ENCODE measurements around the gene NELFCD.

NELFCD gene

GRCh38 chr20:58994390-58995159, 13.5 kb downstream of the NELFCD start:
- no peak for DNase-seq (ENCODE audit: low read depth)

GRCh38 chr20:58995461-58996225, 14.6 kb downstream of the NELFCD start:
- DNase-seq (ENCODE audit: low read depth), result peak; percentile 17

GRCh38 chr20:58996226-58996611, 15.2 kb downstream of the NELFCD start:
- DNase-seq (ENCODE audit: low read depth), result no peak

DNA sequence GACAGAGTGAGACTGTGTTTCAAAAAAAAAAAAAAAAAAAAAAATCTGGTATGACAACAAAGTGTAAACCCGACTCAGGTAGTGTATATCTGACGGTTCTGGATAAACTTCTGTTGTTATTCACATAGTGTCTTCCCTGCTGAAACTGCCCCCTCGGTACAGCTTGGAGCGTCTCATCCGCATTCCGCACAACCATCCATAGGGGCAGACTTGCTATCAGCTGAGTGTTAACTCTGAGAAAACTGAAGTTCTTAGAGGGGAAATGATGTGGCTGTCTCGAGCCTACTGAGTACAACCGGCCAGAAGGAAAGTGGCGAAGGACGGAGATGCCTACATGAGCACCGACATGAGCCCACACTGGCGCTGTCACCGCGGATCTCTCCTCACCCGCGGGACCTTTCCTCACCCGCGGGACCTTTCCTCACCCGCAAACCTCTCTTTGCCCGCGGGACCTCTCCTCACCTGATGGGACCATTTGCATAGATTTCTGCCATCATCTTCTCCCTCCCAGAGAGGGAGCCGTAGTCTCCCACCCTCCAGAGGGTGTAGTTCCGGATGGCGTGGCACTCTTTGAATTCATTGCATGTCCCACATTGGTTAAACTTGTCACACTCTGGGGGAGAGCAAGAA, 16.2 kb downstream of the NELFCD start:
- no peak for DNase-seq (ENCODE audit: low read depth)

DNA sequence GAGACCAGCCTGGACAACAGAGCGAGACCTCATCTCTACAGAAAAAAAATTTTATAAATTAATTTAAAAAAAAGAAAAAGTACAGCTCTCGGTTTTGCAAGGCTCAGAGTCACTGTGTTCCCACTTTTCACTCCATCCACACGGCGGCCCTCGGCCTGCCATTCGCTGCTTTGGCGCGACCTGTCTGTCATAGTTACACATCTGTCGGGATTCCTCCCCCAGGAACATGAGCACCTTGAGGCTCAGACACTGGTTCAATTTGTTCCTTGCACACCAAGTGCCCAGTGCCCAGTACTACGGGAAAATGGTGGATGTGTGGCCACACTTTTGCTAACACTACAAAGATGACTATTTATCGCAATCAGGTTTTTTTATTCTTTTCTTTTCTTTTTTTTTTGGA, 17.6 kb downstream of the NELFCD start:
- no peak for DNase-seq (ENCODE audit: low read depth)

DNA sequence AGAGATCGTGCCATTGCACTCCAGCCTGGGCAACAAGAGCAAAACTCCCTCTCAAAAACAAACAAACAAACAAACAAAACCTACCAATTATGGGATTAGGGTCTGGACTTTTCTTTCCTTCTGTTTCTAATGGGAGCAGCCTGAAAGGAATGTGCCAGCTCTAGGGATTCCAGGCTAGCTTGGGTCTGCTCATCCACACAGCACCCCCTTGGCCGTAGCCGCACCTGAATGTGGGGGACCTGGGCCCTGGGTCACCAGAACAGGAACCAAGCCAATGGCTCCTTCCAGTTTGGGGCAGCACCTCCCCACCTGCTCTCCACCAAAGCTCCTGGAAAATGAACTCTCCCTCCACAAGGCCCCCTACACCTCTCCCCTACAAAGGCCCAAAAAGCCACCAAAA, 19.3 kb downstream of the NELFCD start:
- no peak for DNase-seq (ENCODE audit: low read depth)

DNA sequence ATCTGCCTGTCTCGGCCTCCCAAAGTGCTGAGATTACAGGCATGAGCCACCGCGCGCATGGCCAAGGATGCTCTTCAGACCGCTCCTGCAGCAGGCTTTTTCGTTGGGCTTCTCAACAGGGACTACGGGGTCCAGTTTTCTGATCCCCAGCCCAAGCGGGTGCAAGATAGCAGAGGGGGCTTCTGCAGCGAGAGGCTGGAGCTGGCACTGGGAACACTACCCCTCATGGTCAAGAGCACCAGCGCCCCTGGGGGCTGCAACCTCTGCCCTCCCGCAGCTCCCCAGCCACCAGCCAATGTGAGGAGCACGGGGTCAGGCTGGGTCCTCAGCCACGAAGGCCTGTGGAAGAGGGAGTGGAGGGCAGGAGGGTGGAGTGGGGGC, 20.0 kb downstream of the NELFCD start:
- no peak for DNase-seq (ENCODE audit: low read depth)

- DNase-seq (ENCODE audit: low read depth), result no peak
Measured at GRCh38 chr20:59001449-59002171, 20.6 kb downstream of the NELFCD start.

DNA sequence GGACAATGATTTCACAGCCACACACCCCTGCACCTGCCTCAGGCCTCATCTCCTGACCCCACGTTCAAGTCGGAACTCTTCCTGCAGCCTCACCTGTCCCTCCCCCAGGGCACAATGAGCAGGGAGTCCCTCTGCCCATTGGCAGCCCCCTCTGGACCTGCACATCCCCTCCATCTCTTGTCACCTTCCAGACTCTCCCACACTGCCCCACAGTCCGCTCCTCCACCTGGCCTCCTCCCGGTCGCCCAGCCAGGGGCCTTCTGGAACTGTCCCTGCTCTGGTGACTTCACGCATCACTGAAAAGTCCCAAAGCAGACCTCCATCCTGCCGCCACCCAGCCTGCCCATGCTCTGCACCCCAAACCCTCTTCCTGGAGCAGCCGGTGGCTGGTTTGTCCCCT, 21.3 kb downstream of the NELFCD start:
- no peak for DNase-seq (ENCODE audit: low read depth)

DNA sequence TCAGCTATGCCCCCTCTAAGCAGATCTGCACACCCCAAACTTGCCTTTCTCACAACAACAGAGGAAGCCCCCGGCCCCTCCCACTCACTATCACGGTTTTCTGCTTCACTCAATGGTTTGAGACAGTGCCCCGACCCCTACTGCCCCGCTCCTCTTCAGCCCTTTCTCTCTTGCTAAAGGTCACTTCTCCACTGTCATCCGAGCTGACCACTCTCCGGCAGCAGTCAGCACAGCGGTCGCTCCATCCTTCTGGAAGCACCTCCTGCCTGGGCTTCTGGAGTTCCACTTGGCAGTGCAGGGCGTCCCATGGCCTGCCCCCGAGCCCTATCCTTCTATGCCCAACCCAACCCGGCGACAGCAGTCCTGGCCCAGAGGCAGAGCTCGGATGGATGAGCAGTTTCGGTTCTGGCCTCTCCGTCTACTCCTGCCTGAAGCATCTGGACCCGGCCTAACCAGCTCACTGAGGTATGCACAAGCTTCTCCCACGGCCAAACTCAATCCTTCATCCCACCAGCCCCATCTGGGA, 21.9 kb downstream of the NELFCD start:
- DNase-seq (ENCODE audit: low read depth), result no peak

GRCh38 chr20:59003836-59004492, 22.9 kb downstream of the NELFCD start:
- no peak for DNase-seq (ENCODE audit: low read depth)

DNA sequence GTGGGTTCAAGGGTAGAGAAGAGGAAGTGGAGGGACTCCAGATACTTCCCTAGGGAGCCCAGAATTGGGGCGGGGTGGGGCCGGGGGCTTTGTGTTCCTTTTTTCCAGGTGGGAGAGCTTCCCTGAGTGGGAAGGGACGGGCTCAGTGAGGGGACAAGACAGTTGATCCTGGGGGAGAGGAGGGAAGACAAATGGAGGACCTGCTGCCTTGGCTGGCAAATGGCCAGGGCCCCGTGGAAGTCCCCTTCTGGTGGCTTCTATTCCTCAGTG, 23.4 kb downstream of the NELFCD start:
- no peak for DNase-seq (ENCODE audit: low read depth)

GRCh38 chr20:59004763-59005522, 23.9 kb downstream of the NELFCD start:
- DNase-seq (ENCODE audit: low read depth), result no peak

GRCh38 chr20:59005523-59006166, 24.6 kb downstream of the NELFCD start:
- no peak for DNase-seq (ENCODE audit: low read depth)

DNA sequence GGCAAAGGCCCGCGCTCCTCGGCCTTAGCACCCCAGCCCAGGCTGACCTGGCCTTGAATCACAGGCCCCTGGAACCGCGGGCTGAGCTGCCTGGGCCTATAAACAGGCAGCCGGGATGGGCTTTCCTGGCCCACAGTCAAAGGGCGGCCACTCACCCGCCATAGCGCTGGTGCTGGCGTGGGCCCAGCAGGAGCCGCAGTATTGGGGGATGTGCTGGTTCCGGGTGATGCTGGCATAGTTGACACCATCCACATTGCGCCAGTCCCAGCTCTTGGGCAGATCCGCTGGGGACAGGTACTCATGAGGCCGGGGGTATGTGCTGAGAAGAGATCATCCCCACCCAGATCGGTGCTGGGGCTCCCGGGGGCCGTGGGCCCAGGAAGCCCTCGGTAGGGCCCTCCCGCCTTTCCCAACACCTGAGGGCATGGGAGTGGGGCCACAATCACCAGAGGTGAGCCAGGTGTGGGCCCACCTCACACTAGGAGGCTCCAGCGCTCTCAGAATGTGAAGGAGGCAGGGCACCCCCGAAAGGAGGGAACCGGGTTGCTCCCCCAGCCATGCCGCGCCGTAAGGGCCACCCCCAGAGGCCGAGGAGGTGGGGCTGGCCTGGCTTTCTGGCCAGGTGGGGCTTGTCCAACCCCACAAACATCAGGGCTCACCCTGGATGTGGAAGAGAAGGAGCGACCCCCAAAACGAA, 25.3 kb downstream of the NELFCD start:
- DNase-seq (ENCODE audit: low read depth), result no peak

DNA sequence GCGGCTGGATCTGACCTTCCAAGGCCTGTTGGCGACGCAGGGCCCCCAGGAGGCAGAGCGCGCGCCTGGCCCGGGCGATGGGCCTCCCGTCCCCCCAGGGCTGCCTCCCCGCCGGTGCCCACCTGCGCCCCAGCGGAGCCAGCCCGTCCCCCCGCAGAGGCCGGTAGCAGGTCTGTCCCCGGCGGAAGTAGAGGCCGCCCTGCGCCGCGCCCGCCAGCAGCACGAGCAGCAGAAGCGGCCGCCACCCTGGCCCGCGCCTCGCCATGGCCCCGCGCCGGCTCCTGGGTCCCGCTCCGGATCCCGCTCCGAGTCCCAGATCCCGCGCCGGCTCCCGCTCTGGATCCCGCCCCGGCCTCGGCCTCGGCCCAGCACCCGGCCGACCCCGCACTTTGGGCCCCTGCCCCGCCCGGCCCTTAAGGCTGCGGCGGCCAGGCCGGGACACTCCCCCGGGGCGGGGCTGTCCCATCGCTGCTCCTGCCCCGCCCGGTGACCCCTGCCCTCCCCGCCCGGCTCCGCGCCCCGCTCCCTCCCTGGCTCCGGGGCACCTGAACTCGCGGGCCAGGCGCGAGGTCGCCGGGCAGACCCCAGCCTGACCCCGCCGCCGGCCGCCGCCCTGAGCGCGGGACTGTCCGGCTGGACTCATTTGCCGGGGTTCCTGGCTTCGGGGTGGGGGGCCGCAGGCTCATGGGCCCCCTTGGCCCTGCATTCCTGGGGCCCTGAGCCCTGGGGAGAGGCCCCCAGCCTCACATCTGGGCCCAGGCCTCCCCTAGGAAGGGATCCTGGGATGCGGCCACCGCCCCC, 26.0 kb downstream of the NELFCD start, which contains the start of gene CTSZ:
TSS of gene CTSZ (minus strand) at position 391 of the 801 bp plus-strand sequence. CDS start at position 265, 126 bp downstream.
- DNase-seq (ENCODE audit: low read depth), result peak; percentile 17

DNA sequence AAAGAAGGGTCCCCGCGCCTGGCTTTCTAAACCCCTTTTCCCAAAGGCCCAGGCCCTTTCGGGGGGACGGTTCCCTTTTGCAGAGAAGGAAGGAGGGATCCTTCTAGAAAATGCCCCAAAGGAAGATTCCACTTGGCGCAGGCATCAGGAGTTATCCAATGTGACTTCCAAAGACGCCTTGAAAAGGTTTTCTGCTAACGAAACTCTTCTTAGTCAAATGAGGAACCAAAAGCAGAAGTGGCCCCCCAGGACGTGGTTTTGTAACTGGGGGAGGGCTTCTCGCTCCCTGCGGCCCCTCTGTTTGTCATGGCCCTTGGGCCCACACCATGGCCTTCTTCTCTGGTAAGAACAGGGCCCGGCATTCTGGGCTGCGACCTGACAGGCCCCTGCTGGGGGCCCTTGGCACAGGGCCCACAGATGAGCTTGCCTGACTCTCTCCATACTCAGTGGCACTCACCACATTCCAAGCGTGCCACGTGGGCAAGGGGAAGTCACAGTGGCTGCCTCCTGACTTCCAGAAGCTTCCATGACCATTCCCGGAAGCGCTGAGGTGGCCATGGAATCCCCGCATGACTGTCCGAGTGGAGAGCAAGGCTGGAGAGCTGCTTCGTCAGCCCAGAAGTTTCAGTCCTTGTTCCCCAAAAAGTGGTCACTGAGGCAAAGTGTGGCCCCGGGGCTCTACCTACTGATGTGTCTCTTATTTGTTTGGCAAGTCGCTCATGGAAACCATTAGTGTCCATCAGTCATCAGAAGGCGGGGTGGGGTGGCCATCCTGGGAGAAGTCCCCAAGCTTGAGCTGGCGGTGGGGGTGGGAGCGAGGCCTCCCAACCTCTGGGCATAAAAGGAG, 26.8 kb downstream of the NELFCD start:
- no peak for DNase-seq (ENCODE audit: low read depth)

DNA sequence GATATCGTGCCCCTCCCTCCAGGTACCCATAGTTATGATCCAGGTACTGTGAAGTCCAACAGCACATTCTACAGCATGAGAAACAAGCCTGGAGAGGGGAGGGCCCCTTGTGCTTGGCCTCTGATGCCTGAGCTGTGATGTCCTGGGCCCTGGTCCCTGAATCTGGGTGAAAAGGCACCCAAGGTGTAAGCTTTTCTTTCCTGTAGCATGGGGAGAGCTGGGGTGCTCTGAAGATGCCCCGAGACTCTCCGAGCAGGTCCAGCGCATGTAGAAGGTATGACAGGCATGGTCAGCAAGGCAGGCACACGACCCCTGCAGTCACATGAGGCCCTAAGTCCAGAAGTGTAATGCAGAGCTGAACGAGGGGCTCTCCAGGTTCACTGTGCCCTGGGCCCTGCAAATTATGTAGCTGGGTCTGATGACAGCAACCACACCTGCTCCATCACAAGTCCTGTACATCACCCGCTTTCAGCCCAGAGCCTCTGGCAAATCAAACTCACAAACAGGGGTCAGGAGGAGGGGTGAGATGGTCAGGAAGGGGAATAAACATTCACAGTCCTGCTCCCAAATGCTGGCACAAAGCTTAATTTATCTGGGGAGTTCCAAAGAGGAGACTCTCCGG, 27.8 kb downstream of the NELFCD start:
- DNase-seq (ENCODE audit: low read depth), result no peak

Data from amniotic epithelial cell (primary cell).